ENCODE measurements around the gene OR10A2.
"Not testable (repeated sequence)": the region's sequence is repeated elsewhere in the genome, so short reads cannot be mapped to it uniquely, and the experiment has no call there.

Gene OR10A2

DNA sequence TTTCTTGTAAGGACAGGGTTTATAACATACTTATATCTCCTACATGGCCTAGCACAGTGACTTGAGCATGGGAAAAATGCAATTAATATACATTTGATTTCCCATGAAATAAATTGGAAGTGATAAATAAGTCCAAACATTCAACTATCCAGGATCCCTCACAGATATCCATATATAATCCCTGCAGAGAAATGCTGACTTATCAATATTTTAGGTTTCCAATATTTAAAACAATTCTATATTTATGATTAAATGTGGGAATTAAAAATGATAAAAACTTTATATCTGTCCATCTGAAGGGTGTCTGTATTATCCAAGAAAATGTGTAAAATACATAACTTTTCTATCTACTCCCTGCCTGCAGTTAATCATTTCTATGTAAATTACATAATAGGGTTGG, 19.9 kb downstream of the OR10A2 start:
- H3K4me3 ChIP-seq (ENCODE audit: low read length), result no peak overlapping the region
- DNase-seq (ENCODE audit: low read depth), result no peak
- TF ChIP-seq, protein P1, sequence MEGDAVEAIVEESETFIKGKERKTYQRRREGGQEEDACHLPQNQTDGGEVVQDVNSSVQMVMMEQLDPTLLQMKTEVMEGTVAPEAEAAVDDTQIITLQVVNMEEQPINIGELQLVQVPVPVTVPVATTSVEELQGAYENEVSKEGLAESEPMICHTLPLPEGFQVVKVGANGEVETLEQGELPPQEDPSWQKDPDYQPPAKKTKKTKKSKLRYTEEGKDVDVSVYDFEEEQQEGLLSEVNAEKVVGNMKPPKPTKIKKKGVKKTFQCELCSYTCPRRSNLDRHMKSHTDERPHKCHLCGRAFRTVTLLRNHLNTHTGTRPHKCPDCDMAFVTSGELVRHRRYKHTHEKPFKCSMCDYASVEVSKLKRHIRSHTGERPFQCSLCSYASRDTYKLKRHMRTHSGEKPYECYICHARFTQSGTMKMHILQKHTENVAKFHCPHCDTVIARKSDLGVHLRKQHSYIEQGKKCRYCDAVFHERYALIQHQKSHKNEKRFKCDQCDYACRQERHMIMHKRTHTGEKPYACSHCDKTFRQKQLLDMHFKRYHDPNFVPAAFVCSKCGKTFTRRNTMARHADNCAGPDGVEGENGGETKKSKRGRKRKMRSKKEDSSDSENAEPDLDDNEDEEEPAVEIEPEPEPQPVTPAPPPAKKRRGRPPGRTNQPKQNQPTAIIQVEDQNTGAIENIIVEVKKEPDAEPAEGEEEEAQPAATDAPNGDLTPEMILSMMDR (IDR thresholded peaks at IDR 0.05; ENCODE audit: insufficient read depth, low read depth, low read length, missing control alignments), result no peak

DNA sequence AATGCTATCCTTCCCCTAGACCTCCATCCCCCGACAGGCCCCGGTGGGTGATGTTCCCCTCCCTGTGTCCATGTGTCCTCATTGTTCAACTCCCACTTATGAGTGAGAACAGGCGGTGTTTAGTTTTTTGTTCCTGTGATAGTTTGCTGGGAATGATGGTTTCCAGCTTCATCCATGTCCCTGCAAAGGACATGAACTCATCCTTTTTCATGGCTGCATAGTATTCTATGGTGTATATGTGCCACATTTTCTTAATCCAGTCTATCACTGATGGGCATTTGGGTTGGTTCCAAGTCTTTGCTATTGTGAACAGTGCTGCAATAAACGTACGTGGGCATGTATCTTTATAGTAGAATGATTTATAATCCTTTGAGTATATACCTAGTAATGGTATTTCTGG, 24.9 kb downstream of the OR10A2 start:
- not testable (repeated sequence) for H3K4me3 ChIP-seq (ENCODE audit: low read length); DNase-seq (ENCODE audit: low read depth)

DNA sequence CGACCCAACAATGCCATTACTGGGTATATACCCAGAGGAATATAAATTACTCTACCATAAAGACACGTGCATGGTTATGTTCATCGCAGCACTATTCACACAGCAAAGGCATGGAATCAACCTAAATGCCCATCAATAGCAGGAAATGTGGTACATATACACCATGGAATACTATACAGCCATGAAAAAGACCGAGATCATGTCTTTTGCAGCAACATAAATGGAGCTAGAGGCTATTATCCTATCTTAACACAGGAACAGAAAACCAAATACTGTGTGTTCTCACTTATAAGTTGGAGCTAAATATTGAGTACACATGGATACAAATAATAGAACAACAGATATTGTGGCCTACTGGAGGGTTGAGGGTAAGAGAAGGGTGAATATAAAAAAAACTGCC, 26.0 kb downstream of the OR10A2 start:
- H3K4me3 ChIP-seq (ENCODE audit: low read length), result no peak overlapping the region
- no peak for DNase-seq (ENCODE audit: low read depth)
- TF ChIP-seq, protein P1 (IDR thresholded peaks at IDR 0.05; ENCODE audit: insufficient read depth, low read depth, low read length, missing control alignments), result no peak

GRCh38 chr11:6889835-6890234, 27.0 kb downstream of the OR10A2 start:
- TF ChIP-seq, protein P1 (IDR thresholded peaks at IDR 0.05; ENCODE audit: insufficient read depth, low read depth, low read length, missing control alignments), result no peak
- DNase-seq (ENCODE audit: low read depth), result no peak
- H3K4me3 ChIP-seq (ENCODE audit: low read length), result no peak overlapping the region

- no peak within 1 kb of the TSS for H3K4me3 ChIP-seq (ENCODE audit: low read length)
- TF ChIP-seq, protein P1 (IDR thresholded peaks at IDR 0.05; ENCODE audit: insufficient read depth, low read depth, low read length, missing control alignments), result no peak
- DNase-seq (ENCODE audit: low read depth), result no peak
Measured at GRCh38 chr11:6892400-6892799, 29.5 kb downstream of the OR10A2 start, which contains the start of gene OR2D2. TSS of gene OR2D2 (minus strand) at chr11:6892500. CDS start at chr11:6892500, 0 bp downstream.

GRCh38 chr11:6894097-6894496, 31.2 kb downstream of the OR10A2 start:
- TF ChIP-seq, protein P1 (IDR thresholded peaks at IDR 0.05; ENCODE audit: insufficient read depth, low read depth, low read length, missing control alignments), result no peak
- no peak overlapping the region for H3K4me3 ChIP-seq (ENCODE audit: low read length)
- DNase-seq (ENCODE audit: low read depth), result no peak

GRCh38 chr11:6895010-6895409, 32.2 kb downstream of the OR10A2 start:
- DNase-seq (ENCODE audit: low read depth), result no peak
- TF ChIP-seq, protein P1 (IDR thresholded peaks at IDR 0.05; ENCODE audit: insufficient read depth, low read depth, low read length, missing control alignments), result no peak
- no peak overlapping the region for H3K4me3 ChIP-seq (ENCODE audit: low read length)
